SH-SY5Y (cell line): ENCODE data around the gene SMARCAD1.

Experiments
- GATA2 ChIP-seq: IDR thresholded peaks from 2 replicates; pipeline ENCODE4 v1.6.1; 2011; ENCODE audit warnings: mild to moderate bottlenecking, low read depth, low read length
- GATA3 ChIP-seq: IDR thresholded peaks from 2 replicates; pipeline ENCODE4 v1.6.1; 2011; ENCODE audit warnings: low read depth, mild to moderate bottlenecking, low read length, moderate library complexity

GRCh38 chr4:94267037-94267436 lies 59.4 kb downstream of the SMARCAD1 start:
- no peak for TF ChIP-seq GATA3
- no peak for TF ChIP-seq GATA2
